ENCODE data around the gene NEK6. TPM values are rescaled to one million over a fixed set of nuclear protein-coding genes. Genes with fewer than 3 reads are reported as not detected.
A peak's percentile ranks its signal among the peaks of the same experiment; 100 is the strongest.

Gene NEK6
- total and polyA plus RNA-seq, 3 donors from 2014 or later = 11.5 to 21.5 (median 21.4) TPM

DNA sequence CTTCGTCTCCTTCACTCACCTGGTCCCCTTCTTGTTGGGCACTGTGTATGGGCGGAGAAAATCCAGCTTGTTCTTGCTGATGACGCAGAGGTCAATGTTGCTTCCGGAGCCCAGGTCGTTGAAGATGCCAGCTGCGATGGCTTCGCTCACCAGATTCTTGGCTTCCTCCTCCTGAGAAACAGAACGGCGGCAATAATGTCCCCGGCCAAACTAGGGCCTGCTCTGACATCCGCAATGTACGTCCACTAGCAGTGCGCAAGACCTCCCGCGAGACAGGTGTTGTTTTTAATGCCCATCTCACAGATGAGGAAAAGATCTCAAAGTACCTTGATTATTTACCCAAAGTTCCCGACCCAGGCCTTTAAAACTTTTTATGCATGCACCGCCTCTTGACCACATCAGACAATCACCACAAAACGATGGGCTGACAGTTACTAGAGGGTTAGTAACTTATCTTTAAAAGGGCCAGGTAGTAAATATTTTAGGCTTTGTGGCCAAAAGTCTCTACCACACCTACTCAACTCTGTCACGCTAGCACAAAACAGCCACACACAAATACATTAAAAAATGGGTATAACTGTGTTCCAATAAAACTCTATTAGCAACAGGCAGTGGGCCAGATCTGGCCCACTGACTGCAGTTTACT, 99.1 kb downstream of the NEK6 start:
- no peaks in the 10 kb centered on the region for H3K9me3 ChIP-seq
- H3K4me1 ChIP-seq = no peaks in the 10 kb centered on the region
- peak; percentile 11 for DNase-seq
- TF ChIP-seq POLR2A (IDR thresholded peaks at IDR 0.05) = no peak
- TF ChIP-seq, protein P1, sequence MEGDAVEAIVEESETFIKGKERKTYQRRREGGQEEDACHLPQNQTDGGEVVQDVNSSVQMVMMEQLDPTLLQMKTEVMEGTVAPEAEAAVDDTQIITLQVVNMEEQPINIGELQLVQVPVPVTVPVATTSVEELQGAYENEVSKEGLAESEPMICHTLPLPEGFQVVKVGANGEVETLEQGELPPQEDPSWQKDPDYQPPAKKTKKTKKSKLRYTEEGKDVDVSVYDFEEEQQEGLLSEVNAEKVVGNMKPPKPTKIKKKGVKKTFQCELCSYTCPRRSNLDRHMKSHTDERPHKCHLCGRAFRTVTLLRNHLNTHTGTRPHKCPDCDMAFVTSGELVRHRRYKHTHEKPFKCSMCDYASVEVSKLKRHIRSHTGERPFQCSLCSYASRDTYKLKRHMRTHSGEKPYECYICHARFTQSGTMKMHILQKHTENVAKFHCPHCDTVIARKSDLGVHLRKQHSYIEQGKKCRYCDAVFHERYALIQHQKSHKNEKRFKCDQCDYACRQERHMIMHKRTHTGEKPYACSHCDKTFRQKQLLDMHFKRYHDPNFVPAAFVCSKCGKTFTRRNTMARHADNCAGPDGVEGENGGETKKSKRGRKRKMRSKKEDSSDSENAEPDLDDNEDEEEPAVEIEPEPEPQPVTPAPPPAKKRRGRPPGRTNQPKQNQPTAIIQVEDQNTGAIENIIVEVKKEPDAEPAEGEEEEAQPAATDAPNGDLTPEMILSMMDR (IDR thresholded peaks at IDR 0.05) = no peak
- H3K4me3 ChIP-seq = no peak overlapping the region
- no peaks in the 10 kb centered on the region for H3K27me3 ChIP-seq
- WGBS, 2 donors = 93 to 94% methylated on average over 18 to 19 of the region's 19 CpGs
- no peak overlapping the region for H3K27ac ChIP-seq
- H3K36me3 ChIP-seq (ENCODE audit: low read depth, missing control alignments) = no peaks in the 10 kb centered on the region
- intact Hi-C loops (cut with DNase I; ENCODE audit: low total_unique reads) = no loop called here

DNA sequence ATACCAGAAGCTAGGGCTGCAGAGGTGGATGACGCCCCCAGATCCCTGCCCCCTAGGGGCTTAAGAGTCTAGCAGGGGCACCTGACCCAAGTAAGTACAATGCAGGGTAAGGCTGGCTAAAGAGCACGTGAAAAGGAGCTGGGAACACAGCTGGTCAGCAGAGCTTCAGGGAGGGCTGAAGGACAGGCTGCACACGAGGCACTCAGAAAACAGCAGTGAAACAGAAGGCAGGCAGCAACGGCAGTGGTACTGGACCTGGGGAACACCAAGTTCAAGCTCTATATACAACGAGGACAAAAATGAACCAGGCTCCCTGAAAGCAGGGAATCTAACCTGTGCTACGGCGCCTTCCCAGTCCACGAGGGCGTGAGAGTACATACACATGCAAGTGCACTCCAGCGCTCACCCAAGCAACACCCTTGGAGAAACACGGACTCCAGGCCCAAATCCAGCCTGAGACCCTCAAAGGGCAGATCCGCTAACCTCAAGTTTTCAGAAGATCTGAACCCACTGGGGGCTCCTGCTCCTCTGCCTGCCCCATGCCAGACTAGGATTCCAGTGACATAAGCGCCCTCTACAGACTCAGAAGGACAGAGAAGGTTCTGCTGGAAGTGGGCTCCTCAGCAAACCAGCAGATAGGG, 100.1 kb downstream of the NEK6 start:
- no peak for DNase-seq
- H3K36me3 ChIP-seq (ENCODE audit: low read depth, missing control alignments) = no peaks in the 10 kb centered on the region
- TF ChIP-seq POLR2A (IDR thresholded peaks at IDR 0.05) = no peak
- TF ChIP-seq, protein P1 (IDR thresholded peaks at IDR 0.05) = no peak
- H3K4me1 ChIP-seq = no peaks in the 10 kb centered on the region
- no peaks in the 10 kb centered on the region for H3K9me3 ChIP-seq
- WGBS, 2 donors = 81 to 83% methylated on average over 13 of the region's 13 CpGs
- no peaks in the 10 kb centered on the region for H3K27me3 ChIP-seq
- no peak overlapping the region for H3K4me3 ChIP-seq
- intact Hi-C loops (cut with DNase I; ENCODE audit: low total_unique reads) = no loop called here
- H3K27ac ChIP-seq = no peak overlapping the region

DNA sequence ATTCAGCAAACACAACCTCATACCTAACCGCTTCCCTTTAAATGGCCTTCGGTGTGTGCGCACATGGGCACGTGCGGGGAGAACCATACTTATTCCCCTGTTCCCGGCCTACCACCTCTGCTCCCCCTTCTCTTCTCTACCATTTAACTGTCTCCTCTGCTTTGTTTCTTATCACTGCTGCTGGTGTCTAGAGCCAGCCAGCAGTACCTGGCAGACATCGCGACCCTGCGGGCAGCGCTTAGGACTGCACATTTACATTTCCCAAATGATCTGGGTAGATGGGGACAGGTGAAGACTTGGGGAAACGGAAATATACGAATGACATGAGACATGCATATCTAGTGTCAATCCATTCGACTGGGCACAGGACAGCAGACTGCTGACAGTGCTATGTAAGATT, 100.9 kb downstream of the NEK6 start:
- Histone ChIP-seq H3K27me3 (no peaks in the 10 kb centered on the region), H3K4me1 (no peaks in the 10 kb centered on the region), H3K9me3 (no peaks in the 10 kb centered on the region), H3K27ac (no peak overlapping the region), H3K36me3 (ENCODE audit: low read depth, missing control alignments) (no peaks in the 10 kb centered on the region), H3K4me3 (no peak overlapping the region)
- DNase-seq = no peak
- intact Hi-C loops (cut with DNase I; ENCODE audit: low total_unique reads) = no loop called here
- TF ChIP-seq, protein P1 (IDR thresholded peaks at IDR 0.05) = no peak
- TF ChIP-seq POLR2A (IDR thresholded peaks at IDR 0.05) = no peak
- 92 to 95% methylated on average over 13 of the region's 13 CpGs for WGBS, 2 donors

DNA sequence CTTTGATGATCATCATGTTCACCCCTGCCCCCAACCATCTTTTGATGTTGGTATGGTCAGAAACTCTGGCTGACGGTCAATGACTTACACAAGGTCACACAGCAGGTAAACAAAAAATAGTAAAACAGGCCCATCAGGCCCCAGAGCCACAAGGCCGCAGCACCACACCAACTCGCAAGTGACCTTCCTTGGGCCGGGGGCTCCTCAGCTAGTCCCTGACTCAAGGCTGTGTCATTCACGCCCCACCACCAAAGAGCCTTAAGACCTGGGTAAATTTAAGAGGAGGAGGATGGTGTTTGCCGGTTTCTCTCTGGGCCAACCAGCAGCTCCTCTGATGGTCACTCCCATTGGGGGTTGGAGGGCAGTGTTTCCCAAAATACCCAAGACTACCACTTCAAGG, 101.7 kb downstream of the NEK6 start:
- WGBS, 2 donors = 89 to 92% methylated on average over 6 of the region's 6 CpGs
- H3K27ac ChIP-seq = no peak overlapping the region
- TF ChIP-seq, protein P1 (IDR thresholded peaks at IDR 0.05) = no peak
- no peak for TF ChIP-seq POLR2A (IDR thresholded peaks at IDR 0.05)
- H3K27me3 ChIP-seq = no peaks in the 10 kb centered on the region
- H3K9me3 ChIP-seq = no peaks in the 10 kb centered on the region
- no peaks in the 10 kb centered on the region for H3K36me3 ChIP-seq (ENCODE audit: low read depth, missing control alignments)
- intact Hi-C loops (cut with DNase I; ENCODE audit: low total_unique reads) = no loop called here
- H3K4me1 ChIP-seq = no peaks in the 10 kb centered on the region
- no peak overlapping the region for H3K4me3 ChIP-seq
- DNase-seq = no peak

Measured in testis (tissue), 3 donors.